Spleen (tissue), 11 donors: ENCODE results near the gene EPB41L4B. TPM values are rescaled to one million over a fixed set of nuclear protein-coding genes. Genes with fewer than 3 reads are reported as not detected.

Source experiments
- DNase-seq: peaks from one replicate; pipeline ENCODE4 v3.0.0-alpha.2; 2020
- H3K27ac ChIP-seq, 8 donors: fragments of 200-600 bp; sonication (generic) in 7 of 8; 1 replicate in 4 of 8; 2 replicates in 4 of 8; pipeline versions ENCODE4 v1.5.0 to v1.8.0; 2016 to 2021; ENCODE audit warnings: inconsistent platforms in 4 of 8, mild to moderate bottlenecking in 4 of 8, moderate library complexity in 1 of 8
- H3K27me3 ChIP-seq, 7 donors: fragments of 200-600 bp; sonication (generic) in 6 of 7; replicated peaks in 1 of 7; 1 replicate in 4 of 7; 2 replicates in 3 of 7; pipeline versions ENCODE4 v1.5.0 to v1.8.0; 2016 to 2021; ENCODE audit warnings: inconsistent platforms in 3 of 7, mild to moderate bottlenecking in 1 of 7
- H3K36me3 ChIP-seq, 6 donors: fragments of 200-600 bp; sonication (generic) in 5 of 6; 1 replicate in 4 of 6; 2 replicates in 2 of 6; pipeline versions ENCODE4 v1.5.0 to v1.8.0; 2016 to 2021; ENCODE audit warnings: inconsistent platforms in 2 of 6
- H3K4me1 ChIP-seq, 6 donors: fragments of 200-600 bp; sonication (generic) in 5 of 6; 1 replicate in 3 of 6; 2 replicates in 3 of 6; pipeline versions ENCODE4 v1.5.0 to v1.8.0; 2016 to 2021; ENCODE audit warnings: inconsistent platforms in 3 of 6
- H3K4me3 ChIP-seq, 8 donors: fragments of 200-600 bp; sonication (generic) in 7 of 8; 1 replicate in 4 of 8; 2 replicates in 4 of 8; pipeline versions ENCODE4 v1.5.0 to v1.8.0; 2016 to 2021; ENCODE audit warnings: inconsistent platforms in 4 of 8, mild to moderate bottlenecking in 4 of 8, moderate library complexity in 2 of 8
- H3K9me3 ChIP-seq, 8 donors: fragments of 200-600 bp; sonication (generic) in 7 of 8; 1 replicate in 4 of 8; 2 replicates in 4 of 8; pipeline versions ENCODE4 v1.5.0 to v1.8.0; 2016 to 2021; ENCODE audit warnings: inconsistent platforms in 4 of 8
- POLR2A ChIP-seq, 3 donors: fragments of 450-650 bp; IDR thresholded peaks; one replicate each; pipeline ENCODE4 v1.5.1; 2017; ENCODE audit warnings: antibody characterized with exemption in 3 of 3, mild to moderate bottlenecking in 1 of 3
- POLR2AphosphoS5 ChIP-seq, 3 donors: sonication (generic); formaldehyde crosslinking; IDR thresholded peaks; one replicate each; pipeline ENCODE4 v1.5.1; 2017; ENCODE audit warnings: antibody characterized with exemption in 3 of 3
- WGBS, 5 donors: extraction: QIAGEN DNeasy Blood & Tissue Kit in 3 of 5; methylation state at CpG; one replicate each; pipeline versions ENCODE4 v1.1.5 to v1.1.7; 2013 to 2018; 5-methylcytosine and 5-hydroxymethylcytosine counted together
- intact Hi-C: fragments of 100-400 bp; cut with DNase I; formaldehyde crosslinking; loops from one replicate; pipeline ENCODE4 v1.15.0; 2023; ENCODE audit warnings: low total_unique reads
- polyA plus RNA-seq, 3 donors: library from polyadenylated mRNA; stranded (reverse); fragments of 200-250 nt; gene quantifications; one replicate each; pipeline ENCODE4 v1.2.1, GENCODE V29; 2013
- total RNA-seq, 7 donors: library from RNA; depleted of rRNA in 3 of 7; stranded (reverse); fragments of >200 nt in 3 of 7; fragmentation: NEBNext Ultra II Directional in 4 of 7; extraction: Animal tissue kit (Norgen Biotek cat#: 25700) in 4 of 7; gene quantifications; one replicate each; pipeline versions ENCODE4 v1.1.0 to v1.2.1, GENCODE V29; 2016 to 2021
- TF ChIP-seq, protein P1 (sequence below), 11 experiments: fragments of 200-600 bp in 7 of 11; fragments of 450-650 bp in 4 of 11; sonication (generic) in 4 of 11; IDR thresholded peaks in 8 of 11; conservative IDR thresholded peaks in 3 of 11; 1 replicate in 7 of 11; 2 replicates in 4 of 11; pipeline versions ENCODE4 v1.4.0 to v1.8.0; 2016 to 2021; ENCODE audit warnings: antibody characterized with exemption in 11 of 11, inconsistent platforms in 4 of 11, mild to moderate bottlenecking in 1 of 11
- donor health status: healthy with polysubstance abuse.
- donor health status: DM: no; HTN: no; CAD: no; lungs with moderate emphysema.
- donor health status: DM: no; HTN: no; CAD: no.
- donor health status: Bipolar disorder and iron deficiency.
- donor health status: healthy.
- donor health status: DM: no; HTN: no; CAD: no.
- donor health status: DM: yes; HTN: yes; CAD: no.

EPB41L4B gene
- total and polyA plus RNA-seq, 10 donors, result 0.02 to 0.43 (median 0.18) TPM; not detected in 3

- no peak for TF ChIP-seq POLR2A (IDR thresholded peaks at IDR 0.05)
- TF ChIP-seq, protein P1, sequence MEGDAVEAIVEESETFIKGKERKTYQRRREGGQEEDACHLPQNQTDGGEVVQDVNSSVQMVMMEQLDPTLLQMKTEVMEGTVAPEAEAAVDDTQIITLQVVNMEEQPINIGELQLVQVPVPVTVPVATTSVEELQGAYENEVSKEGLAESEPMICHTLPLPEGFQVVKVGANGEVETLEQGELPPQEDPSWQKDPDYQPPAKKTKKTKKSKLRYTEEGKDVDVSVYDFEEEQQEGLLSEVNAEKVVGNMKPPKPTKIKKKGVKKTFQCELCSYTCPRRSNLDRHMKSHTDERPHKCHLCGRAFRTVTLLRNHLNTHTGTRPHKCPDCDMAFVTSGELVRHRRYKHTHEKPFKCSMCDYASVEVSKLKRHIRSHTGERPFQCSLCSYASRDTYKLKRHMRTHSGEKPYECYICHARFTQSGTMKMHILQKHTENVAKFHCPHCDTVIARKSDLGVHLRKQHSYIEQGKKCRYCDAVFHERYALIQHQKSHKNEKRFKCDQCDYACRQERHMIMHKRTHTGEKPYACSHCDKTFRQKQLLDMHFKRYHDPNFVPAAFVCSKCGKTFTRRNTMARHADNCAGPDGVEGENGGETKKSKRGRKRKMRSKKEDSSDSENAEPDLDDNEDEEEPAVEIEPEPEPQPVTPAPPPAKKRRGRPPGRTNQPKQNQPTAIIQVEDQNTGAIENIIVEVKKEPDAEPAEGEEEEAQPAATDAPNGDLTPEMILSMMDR (IDR thresholded peaks at IDR 0.05 in 8 of 11, conservative IDR thresholded peaks at IDR 0.05 in 3 of 11), result no peak
- TF ChIP-seq POLR2AphosphoS5 (IDR thresholded peaks at IDR 0.05), result no peak
- H3K36me3 ChIP-seq, result no peaks in the 10 kb centered on the region
- intact Hi-C loops, result no loop called here
- peaks cover 0 to 30% (median 0%) of the 10 kb centered on the region in 7 donors for H3K27me3 ChIP-seq
- 83 to 88% (median 87%) methylated on average over 21 of the region's 21 CpGs for WGBS, 5 donors
- H3K4me1 ChIP-seq, result no peaks in the 10 kb centered on the region
- no peak for DNase-seq
- no peak overlapping the region for H3K27ac ChIP-seq
- H3K4me3 ChIP-seq, result no peak overlapping the region
- no peaks in the 10 kb centered on the region for H3K9me3 ChIP-seq
Observed at GRCh38 chr9:109355564-109356297, 34.9 kb upstream of the EPB41L4B start.

DNA sequence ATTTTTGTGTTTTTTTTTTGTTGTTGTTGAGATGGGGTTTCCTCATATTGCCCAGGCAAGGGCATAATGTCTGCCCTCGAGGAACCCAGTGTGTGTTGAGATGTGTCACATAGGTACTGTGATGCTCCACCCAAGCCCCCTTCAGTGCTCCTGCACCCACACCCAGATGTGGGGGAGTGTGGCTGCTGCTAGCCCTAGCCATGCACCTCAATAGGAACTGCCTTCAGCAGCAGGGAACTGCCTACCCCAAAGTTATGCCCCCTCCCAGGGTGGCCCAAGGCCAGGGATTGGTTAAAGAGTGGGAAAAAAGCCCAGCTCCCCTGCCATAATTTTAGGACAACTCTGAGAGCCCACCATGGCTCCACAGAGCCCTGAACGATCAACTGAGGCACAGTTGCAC is 33.3 kb upstream of the EPB41L4B start:
- H3K9me3 ChIP-seq, result no peaks in the 10 kb centered on the region
- H3K27me3 ChIP-seq, result peaks cover 0 to 30% (median 0%) of the 10 kb centered on the region in 7 donors
- H3K36me3 ChIP-seq, result no peaks in the 10 kb centered on the region
- 69 to 80% (median 78%) methylated on average over 2 of the region's 2 CpGs for WGBS, 5 donors
- H3K4me3 ChIP-seq, result no peak overlapping the region
- TF ChIP-seq POLR2A (IDR thresholded peaks at IDR 0.05), result no peak
- TF ChIP-seq POLR2AphosphoS5 (IDR thresholded peaks at IDR 0.05), result no peak
- TF ChIP-seq, protein P1 (IDR thresholded peaks at IDR 0.05 in 8 of 11, conservative IDR thresholded peaks at IDR 0.05 in 3 of 11), result no peak
- no peak overlapping the region for H3K27ac ChIP-seq
- DNase-seq, result no peak
- no peaks in the 10 kb centered on the region for H3K4me1 ChIP-seq
- intact Hi-C loops, result no loop called here

- WGBS, 5 donors, result 69 to 82% (median 77%) methylated on average over 5 of the region's 5 CpGs
- intact Hi-C loops, result no loop called here
- Histone ChIP-seq H3K27me3 (peaks cover 0 to 35% (median 0%) of the 10 kb centered on the region in 7 donors), H3K4me3 (no peak overlapping the region), H3K4me1 (no peaks in the 10 kb centered on the region), H3K27ac (no peak overlapping the region), H3K36me3 (no peaks in the 10 kb centered on the region), H3K9me3 (no peaks in the 10 kb centered on the region)
- DNase-seq, result no peak
- TF ChIP-seq, protein P1 (IDR thresholded peaks at IDR 0.05 in 8 of 11, conservative IDR thresholded peaks at IDR 0.05 in 3 of 11), result no peak
- TF ChIP-seq POLR2AphosphoS5 (IDR thresholded peaks at IDR 0.05) (no peak), POLR2A (IDR thresholded peaks at IDR 0.05) (no peak)
Observed at GRCh38 chr9:109351032-109351431, 30.2 kb upstream of the EPB41L4B start.

DNA sequence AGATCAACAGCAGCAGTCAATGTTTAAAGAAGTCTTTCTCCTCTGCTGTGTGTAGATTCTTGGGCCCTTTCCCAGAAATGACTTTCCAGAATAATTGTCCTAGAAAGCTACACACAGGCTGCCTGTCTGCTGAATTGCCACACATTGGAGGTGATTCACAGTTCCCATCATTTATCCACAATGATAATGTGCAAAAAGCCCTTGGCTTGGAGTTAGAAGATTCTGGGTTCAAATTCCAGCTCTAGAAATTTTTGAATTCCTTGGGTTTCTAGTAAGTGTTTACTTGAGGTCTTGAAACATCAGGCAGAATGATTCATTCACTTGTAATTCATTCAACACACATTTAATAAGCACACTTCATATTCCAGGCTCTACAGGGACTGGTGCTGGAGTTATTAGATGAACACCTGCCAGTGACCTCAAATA is 28.6 kb upstream of the EPB41L4B start:
- no peaks in the 10 kb centered on the region for H3K4me1 ChIP-seq
- peaks cover 0 to 38% (median 0%) of the 10 kb centered on the region in 7 donors for H3K27me3 ChIP-seq
- H3K4me3 ChIP-seq, result no peak overlapping the region
- H3K36me3 ChIP-seq, result no peaks in the 10 kb centered on the region
- TF ChIP-seq POLR2AphosphoS5 (IDR thresholded peaks at IDR 0.05) (no peak), POLR2A (IDR thresholded peaks at IDR 0.05) (no peak)
- TF ChIP-seq, protein P1 (IDR thresholded peaks at IDR 0.05 in 8 of 11, conservative IDR thresholded peaks at IDR 0.05 in 3 of 11), result no peak
- no peak for DNase-seq
- H3K27ac ChIP-seq, result no peak overlapping the region
- no peaks in the 10 kb centered on the region for H3K9me3 ChIP-seq
- intact Hi-C loops, result no loop called here
